GM13977 (cell line): ENCODE results near the gene ZNF200.
"Not testable (repeated sequence)": the region's sequence is repeated elsewhere in the genome, so short reads cannot be mapped to it uniquely, and the experiment has no call there.

ENCODE experiments used
- DNase-seq: peaks from one replicate; pipeline ENCODE4 v3.0.0; 2012; ENCODE audit warnings: low spot score
- CTCF ChIP-seq: IDR thresholded peaks from 2 replicates; pipeline ENCODE4 v1.5.1; 2012; ENCODE audit warnings: mild to moderate bottlenecking, control low read depth; ENCODE audit not compliant: insufficient read depth; ENCODE audit errors: extremely low read depth, missing control alignments
- in situ Hi-C: fragments of 300-500 bp; cut with MboI; formaldehyde crosslinking; loops from one replicate; pipeline ENCODE4 v1.12.0; 2022; ENCODE audit warnings: low sequenced_read_pairs, low pct_unique_long_range_greater_than_20kb, mixed read lengths, inconsistent platforms; ENCODE audit not compliant: unreplicated experiment

ZNF200 gene

GRCh38 chr16:3276679-3277078 is 41.7 kb upstream of the ZNF200 start:
- in situ Hi-C loops = no loop called here
- no peak for DNase-seq
- no peak for TF ChIP-seq CTCF

GRCh38 chr16:3274947-3275346 is 40.0 kb upstream of the ZNF200 start:
- no peak for TF ChIP-seq CTCF
- DNase-seq = no peak
- in situ Hi-C loops = no loop called here

- no peak for TF ChIP-seq CTCF
- no peak for DNase-seq
- in situ Hi-C loops = no loop called here
These were observed 39.5 kb upstream of the ZNF200 start for GRCh38 chr16:3274490-3274889.

GRCh38 chr16:3271281-3271680 is 36.3 kb upstream of the ZNF200 start:
- in situ Hi-C loops, DNase-seq: not testable (repeated sequence)

GRCh38 chr16:3270718-3271117 is 35.8 kb upstream of the ZNF200 start:
- DNase-seq, in situ Hi-C loops: not testable (repeated sequence)

- TF ChIP-seq CTCF = no peak
- in situ Hi-C loops = no loop called here
- DNase-seq = no peak
These were observed 33.3 kb upstream of the ZNF200 start for GRCh38 chr16:3268294-3268693.

GRCh38 chr16:3266873-3267537 is 32.0 kb upstream of the ZNF200 start:
- in situ Hi-C loops = no loop called here
- peak; percentile 60 for TF ChIP-seq CTCF
- no peak for DNase-seq
